Fibroblast of gingiva (primary cell): ENCODE results near the gene MAPK7.
A peak's percentile ranks its signal among the peaks of the same experiment; 100 is the strongest.

ENCODE experiments used
- DNase-seq: peaks from one replicate; pipeline ENCODE4 v3.0.0-alpha.2; 2011; ENCODE audit warnings: low read depth

The MAPK7 gene

DNA sequence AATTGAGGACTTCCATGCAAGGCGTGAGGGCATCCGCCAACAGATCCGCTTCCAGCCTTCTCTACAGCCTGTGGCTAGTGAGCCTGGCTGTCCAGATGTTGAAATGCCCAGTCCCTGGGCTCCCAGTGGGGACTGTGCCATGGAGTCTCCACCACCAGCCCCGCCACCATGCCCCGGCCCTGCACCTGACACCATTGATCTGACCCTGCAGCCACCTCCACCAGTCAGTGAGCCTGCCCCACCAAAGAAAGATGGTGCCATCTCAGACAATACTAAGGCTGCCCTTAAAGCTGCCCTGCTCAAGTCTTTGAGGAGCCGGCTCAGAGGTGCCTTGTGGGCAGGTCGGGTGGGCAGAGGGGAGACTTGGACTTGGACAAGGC is 3.1 kb downstream of the MAPK7 start:
- DNase-seq = no peak

DNA sequence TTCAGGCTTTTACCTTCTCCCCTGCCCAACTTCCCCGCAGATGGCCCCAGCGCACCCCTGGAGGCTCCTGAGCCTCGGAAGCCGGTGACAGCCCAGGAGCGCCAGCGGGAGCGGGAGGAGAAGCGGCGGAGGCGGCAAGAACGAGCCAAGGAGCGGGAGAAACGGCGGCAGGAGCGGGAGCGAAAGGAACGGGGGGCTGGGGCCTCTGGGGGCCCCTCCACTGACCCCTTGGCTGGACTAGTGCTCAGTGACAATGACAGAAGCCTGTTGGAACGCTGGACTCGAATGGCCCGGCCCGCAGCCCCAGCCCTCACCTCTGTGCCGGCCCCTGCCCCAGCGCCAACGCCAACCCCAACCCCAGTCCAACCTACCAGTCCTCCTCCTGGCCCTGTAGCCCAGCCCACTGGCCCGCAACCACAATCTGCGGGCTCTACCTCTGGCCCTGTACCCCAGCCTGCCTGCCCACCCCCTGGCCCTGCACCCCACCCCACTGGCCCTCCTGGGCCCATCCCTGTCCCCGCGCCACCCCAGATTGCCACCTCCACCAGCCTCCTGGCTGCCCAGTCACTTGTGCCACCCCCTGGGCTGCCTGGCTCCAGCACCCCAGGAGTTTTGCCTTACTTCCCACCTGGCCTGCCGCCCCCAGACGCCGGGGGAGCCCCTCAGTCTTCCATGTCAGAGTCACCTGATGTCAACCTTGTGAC is 3.6 kb downstream of the MAPK7 start:
- DNase-seq = no peak

- DNase-seq = no peak
Observed at GRCh38 chr17:19382531-19383444, 4.5 kb downstream of the MAPK7 start.

- peak; percentile 23 for DNase-seq
Observed at GRCh38 chr17:19383681-19384470, 5.6 kb downstream of the MAPK7 start.

DNA sequence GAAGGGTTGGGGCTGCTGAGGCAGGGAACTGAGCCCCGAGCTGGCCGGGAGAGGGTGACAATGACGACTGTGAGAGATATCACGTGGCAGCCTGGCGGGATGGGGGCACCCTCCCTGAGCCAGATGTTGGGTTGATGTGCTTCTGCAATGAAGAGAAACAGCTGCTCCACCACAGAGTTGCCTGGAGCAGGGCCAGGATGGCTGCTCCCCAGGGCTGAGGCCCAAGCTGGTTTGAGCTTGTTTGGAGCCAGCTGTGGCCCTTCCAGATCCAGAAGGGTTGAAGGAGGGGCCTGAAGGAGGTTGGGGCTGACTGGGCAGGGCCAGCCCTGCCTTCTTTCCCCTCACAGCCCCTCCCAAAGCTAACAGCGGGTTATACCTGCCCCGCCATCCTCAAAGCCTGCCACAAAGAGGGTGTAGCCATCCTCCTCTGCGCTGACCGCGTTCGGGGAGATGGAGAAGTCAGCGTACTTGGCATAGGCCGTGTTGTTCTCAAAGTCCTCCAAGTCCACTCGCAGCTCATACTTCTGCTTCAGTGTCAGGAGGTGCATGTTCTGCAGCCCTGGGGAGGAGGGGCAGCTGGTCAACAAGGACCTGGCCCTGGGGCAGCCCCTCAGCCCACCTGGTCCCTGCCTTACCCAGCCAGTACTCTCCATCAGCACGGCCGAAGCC is 6.6 kb downstream of the MAPK7 start:
- peak; percentile 97 for DNase-seq

GRCh38 chr17:19385521-19385983 is 7.3 kb downstream of the MAPK7 start:
- no peak for DNase-seq

GRCh38 chr17:19386051-19386929 is 8.0 kb downstream of the MAPK7 start:
- DNase-seq = peak; percentile 89

GRCh38 chr17:19386974-19387920 is 8.9 kb downstream of the MAPK7 start, which contains the start of gene MFAP4:
Gene MFAP4, minus strand, starts transcription at chr17:19387190. Its CDS starts 35 bp downstream, at chr17:19387155.
- DNase-seq = peak; percentile 92

GRCh38 chr17:19387921-19388521 is 9.7 kb downstream of the MAPK7 start:
- peak; percentile 77 for DNase-seq

GRCh38 chr17:19388791-19389785 is 10.8 kb downstream of the MAPK7 start:
- no peak for DNase-seq

DNA sequence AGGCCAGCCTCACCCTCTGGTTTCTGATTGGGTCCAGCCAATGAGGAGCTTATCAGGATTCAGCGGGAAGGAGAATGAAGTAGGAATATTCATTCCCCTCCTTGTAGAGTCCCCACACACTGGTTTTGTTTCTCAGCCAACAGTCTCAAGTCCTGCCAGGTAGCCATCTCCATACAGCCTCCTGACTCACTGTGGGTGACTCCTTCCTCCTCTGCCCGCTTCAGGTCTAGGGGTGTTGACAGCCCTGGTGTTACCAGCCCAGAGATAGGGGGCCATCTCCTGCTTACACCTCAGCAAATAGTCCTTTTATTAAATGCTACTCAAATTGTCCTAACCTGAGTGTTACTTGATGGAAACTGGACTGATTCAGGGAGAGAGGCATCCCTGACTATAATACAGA is 12.7 kb downstream of the MAPK7 start:
- no peak for DNase-seq

DNA sequence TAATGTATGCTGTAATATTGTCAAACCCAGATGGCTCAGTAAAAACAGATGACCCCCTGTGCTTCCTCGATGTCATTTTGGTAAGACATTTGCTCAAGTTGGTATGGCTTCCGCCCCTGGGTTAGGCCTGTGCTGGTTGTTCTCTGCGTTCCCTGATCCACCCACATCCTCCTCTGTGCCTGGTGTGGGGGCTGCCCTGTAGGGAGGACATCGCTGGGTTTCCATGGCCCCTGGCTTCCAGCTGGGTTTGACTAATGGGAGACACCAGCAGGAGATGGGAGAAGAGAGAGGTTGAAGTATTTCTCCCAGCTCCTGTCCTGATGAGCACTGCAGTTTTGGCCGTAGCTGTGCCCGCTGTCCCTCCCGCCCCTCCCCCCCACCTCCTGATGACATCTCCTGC is 13.1 kb downstream of the MAPK7 start:
- DNase-seq = no peak

- no peak for DNase-seq
Observed at GRCh38 chr17:19392303-19392702, 14.0 kb downstream of the MAPK7 start.

GRCh38 chr17:19397556-19398041 is 19.3 kb downstream of the MAPK7 start:
- no peak for DNase-seq

DNA sequence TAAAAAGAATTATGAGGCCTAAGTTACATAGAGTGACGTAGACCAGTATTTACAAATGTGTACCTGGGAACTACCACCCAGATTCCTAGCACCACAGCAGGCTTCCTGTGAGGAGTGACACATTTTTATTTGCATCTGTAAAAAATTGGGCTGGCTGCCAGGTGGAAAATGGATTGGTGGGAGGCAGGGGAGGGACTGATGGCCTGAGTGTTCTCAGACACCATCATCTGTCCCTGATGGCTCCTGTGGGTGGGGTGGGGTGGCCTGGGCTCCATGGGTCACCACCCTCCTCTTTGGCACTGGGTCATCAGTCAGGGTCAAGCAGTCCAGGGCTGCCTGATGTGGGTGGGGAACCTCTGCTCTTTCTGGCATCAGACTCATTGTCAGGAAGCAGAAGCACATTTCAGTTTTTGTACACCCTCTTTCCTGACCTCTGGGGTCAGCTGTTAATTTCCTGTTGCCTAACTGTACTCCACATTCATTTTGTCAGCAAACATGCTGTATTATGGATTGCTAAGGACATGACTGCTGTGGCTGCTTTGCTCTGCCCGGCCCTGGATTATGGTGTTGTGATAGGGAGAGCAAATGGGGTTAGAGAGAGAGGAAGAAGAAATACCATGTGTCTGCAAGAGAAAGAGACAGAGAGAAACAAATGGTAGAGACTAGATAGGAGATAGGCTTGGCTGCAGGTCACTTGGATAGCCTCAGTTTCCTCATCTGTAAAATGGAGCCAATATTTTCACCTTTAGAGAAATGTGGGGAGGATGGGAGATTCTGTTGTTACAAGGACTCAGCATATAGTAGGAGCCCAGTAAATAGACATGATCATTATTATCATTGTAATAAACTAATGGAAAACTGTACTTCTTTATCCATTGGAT is 20.2 kb downstream of the MAPK7 start:
- peak; percentile 42 for DNase-seq

DNA sequence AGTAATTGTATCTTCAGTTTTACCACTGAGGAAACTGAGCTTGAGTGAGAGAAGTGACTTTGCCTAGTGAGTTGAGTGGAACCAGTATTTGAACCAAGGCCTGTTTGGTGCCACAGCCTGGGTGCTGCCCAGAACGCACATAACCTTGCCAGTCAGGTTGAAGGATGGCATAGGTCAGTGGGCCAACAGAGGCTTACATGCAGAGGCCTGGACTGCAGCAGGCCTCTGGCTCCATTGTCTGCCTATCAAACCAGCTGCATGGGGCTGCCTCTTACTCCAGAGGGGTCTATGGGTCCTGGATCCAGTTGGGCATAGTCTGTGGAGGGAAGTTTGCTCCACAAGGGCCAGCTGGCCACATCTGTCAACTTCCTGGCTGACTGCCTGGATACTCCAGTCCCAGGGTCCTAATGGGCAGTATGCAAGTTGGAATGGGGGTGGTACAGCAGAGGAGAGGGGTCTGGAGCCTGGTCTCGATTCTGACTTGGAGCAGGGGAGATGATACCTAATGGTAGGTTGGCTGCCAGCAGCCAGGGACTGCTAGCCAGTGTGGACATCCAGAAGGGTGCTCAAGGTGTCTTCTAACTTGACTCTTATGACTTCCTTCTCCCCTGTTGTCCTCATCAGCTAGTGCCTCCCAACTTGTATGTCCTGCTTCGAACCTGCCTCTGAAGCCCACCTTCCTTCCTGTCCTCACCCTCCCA is 21.6 kb downstream of the MAPK7 start:
- DNase-seq = no peak
